K562 (cell line): ENCODE measurements around the gene ARID4B. TPM values are rescaled to one million over a fixed set of nuclear protein-coding genes. Genes with fewer than 3 reads are reported as not detected.

Experiments used
- ARNT ChIP-seq, 2 experiments: fragments of 450-650 bp; IDR thresholded peaks; 2 replicates each; pipeline ENCODE4 v1.6.1; 2016; ENCODE audit warnings: mild to moderate bottlenecking in 1 of 2
- CEBPG ChIP-seq, 3 experiments: fragments of 200-800 bp in 1 of 3; sonication (Bioruptor generic) in 1 of 3; sonication (generic) in 1 of 3; formaldehyde crosslinking in 1 of 3; IDR thresholded peaks in 2 of 3; conservative IDR thresholded peaks in 1 of 3; 2 replicates each; pipeline versions ENCODE4 v1.6.1 to v1.8.0; 2016 to 2022; ENCODE audit warnings: missing compliant biosample characterization in 2 of 3, missing genetic modification characterization in 2 of 3, mild to moderate bottlenecking in 1 of 3, missing genetic modification reagents in 1 of 3
- DMBX1 ChIP-seq: fragments of 250-450 bp; sonication (Bioruptor Pico); IDR thresholded peaks from 2 replicates; pipeline ENCODE4 v1.8.0; 2022; ENCODE audit warnings: inconsistent platforms, mild to moderate bottlenecking, moderate library complexity, borderline replicate concordance
- FOXA1 ChIP-seq: fragments of 450-650 bp; IDR thresholded peaks from 2 replicates; pipeline ENCODE4 v1.6.1; 2016; ENCODE audit warnings: mild to moderate bottlenecking, borderline replicate concordance
- HDAC3 ChIP-seq: fragments of 450-650 bp; IDR thresholded peaks from 2 replicates; pipeline ENCODE4 v1.6.1; 2018; ENCODE audit warnings: borderline replicate concordance, mild to moderate bottlenecking, moderate library complexity; ENCODE audit not compliant: partially characterized antibody
- HNRNPLL ChIP-seq: fragments of 200-400 bp; formaldehyde crosslinking; IDR thresholded peaks from 2 replicates; pipeline ENCODE4 v1.6.1; 2017; ENCODE audit warnings: low read length, low read depth, mild to moderate bottlenecking; ENCODE audit not compliant: poor library complexity, severe bottlenecking
- KDM5B ChIP-seq: fragments of 200-600 bp; sonication (generic); IDR thresholded peaks from 2 replicates; pipeline ENCODE4 v1.6.1; 2012; ENCODE audit warnings: low read depth, mild to moderate bottlenecking, moderate library complexity, low read length, control low read depth, inconsistent platforms; ENCODE audit not compliant: insufficient replicate concordance
- MEIS2 ChIP-seq: fragments of 450-650 bp; IDR thresholded peaks from 2 replicates; pipeline ENCODE4 v1.6.1; 2014; ENCODE audit warnings: mild to moderate bottlenecking; ENCODE audit not compliant: partially characterized antibody
- MTA2 ChIP-seq: fragments of 450-650 bp; IDR thresholded peaks from 2 replicates; pipeline ENCODE4 v1.6.1; 2016; ENCODE audit warnings: low read depth
- NFIC ChIP-seq: fragments of 450-650 bp; IDR thresholded peaks from 2 replicates; pipeline ENCODE4 v1.6.1; 2017; ENCODE audit warnings: mild to moderate bottlenecking, inconsistent platforms
- RBFOX2 ChIP-seq: fragments of 200-400 bp; formaldehyde crosslinking; IDR thresholded peaks from 2 replicates; pipeline ENCODE4 v1.6.1; 2017; ENCODE audit warnings: low read depth, mild to moderate bottlenecking, low read length, moderate library complexity
- SMARCA5 ChIP-seq: fragments of 450-650 bp; IDR thresholded peaks from 2 replicates; pipeline ENCODE4 v1.6.1; 2016
- SMC3 ChIP-seq: conservative IDR thresholded peaks from 2 replicates; pipeline ENCODE4 v1.6.1; 2011; ENCODE audit warnings: low read depth, low read length, improper control_type of control experiment; ENCODE audit not compliant: insufficient read depth
- TFAP4 ChIP-seq: sonication (generic); formaldehyde crosslinking; IDR thresholded peaks from 2 replicates; pipeline ENCODE4 v1.8.0; 2022; ENCODE audit warnings: missing genetic modification reagents, mild to moderate bottlenecking, moderate library complexity, borderline replicate concordance
- TRIM25 ChIP-seq: fragments of 450-650 bp; IDR thresholded peaks from 2 replicates; pipeline ENCODE4 v1.7.0; 2016; ENCODE audit warnings: borderline replicate concordance
- ZNF174 ChIP-seq: fragments of 250-450 bp; sonication (Bioruptor Pico); IDR thresholded peaks from 2 replicates; pipeline ENCODE4 v1.4.0; 2020; ENCODE audit warnings: mild to moderate bottlenecking
- ZNF511 ChIP-seq: sonication (generic); formaldehyde crosslinking; IDR thresholded peaks from 2 replicates; pipeline ENCODE4 v1.8.0; 2022; ENCODE audit warnings: mild to moderate bottlenecking, missing genetic modification reagents
- polyA plus RNA-seq, 8 experiments: library from polyadenylated mRNA; depleted of rRNA in 4 of 8; stranded (reverse) in 5 of 8; unstranded in 3 of 8; fragments of >200 nt; fragmentation: Nextera tagmentation in 2 of 8; fragmentation: Illumina TruSeq in 1 of 8; extraction: Ambion mirVana in 2 of 8; extraction: Trizol in 1 of 8; gene quantifications; 2 replicates each; pipeline versions ENCODE4 v1.2.1 to v1.2.3, GENCODE V29; 2011 to 2014; ENCODE audit warnings: inconsistent platforms in 1 of 8, missing spikeins in 1 of 8
- total RNA-seq, 7 experiments: library from RNA; depleted of rRNA in 6 of 7; stranded (reverse); fragments of >200 nt in 6 of 7; fragmentation: Illumina TruSeq in 2 of 7; extraction: Trizol in 2 of 7; gene quantifications; 2 replicates each; pipeline versions ENCODE4 v1.2.1 to v1.2.3, GENCODE V29; 2011 to 2021; ENCODE audit warnings: low replicate concordance in 1 of 7
- TF ChIP-seq, protein P1 (sequence below): fragments of 450-650 bp; formaldehyde crosslinking; IDR thresholded peaks from 2 replicates; pipeline ENCODE4 v1.4.0; 2022; ENCODE audit warnings: missing genetic modification characterization
- TF ChIP-seq, protein P2 (sequence below): sonication (generic); formaldehyde crosslinking; IDR thresholded peaks from 2 replicates; pipeline ENCODE4 v1.8.0; 2022; ENCODE audit warnings: mild to moderate bottlenecking, missing genetic modification reagents, borderline replicate concordance

Gene ARID4B
- total and polyA plus RNA-seq, 9 of the 15 experiments (the other 6 are each of a cell fraction or from before 2014, with no cell fraction given): 8.4 to 38.9 (median 18.5) TPM

DNA sequence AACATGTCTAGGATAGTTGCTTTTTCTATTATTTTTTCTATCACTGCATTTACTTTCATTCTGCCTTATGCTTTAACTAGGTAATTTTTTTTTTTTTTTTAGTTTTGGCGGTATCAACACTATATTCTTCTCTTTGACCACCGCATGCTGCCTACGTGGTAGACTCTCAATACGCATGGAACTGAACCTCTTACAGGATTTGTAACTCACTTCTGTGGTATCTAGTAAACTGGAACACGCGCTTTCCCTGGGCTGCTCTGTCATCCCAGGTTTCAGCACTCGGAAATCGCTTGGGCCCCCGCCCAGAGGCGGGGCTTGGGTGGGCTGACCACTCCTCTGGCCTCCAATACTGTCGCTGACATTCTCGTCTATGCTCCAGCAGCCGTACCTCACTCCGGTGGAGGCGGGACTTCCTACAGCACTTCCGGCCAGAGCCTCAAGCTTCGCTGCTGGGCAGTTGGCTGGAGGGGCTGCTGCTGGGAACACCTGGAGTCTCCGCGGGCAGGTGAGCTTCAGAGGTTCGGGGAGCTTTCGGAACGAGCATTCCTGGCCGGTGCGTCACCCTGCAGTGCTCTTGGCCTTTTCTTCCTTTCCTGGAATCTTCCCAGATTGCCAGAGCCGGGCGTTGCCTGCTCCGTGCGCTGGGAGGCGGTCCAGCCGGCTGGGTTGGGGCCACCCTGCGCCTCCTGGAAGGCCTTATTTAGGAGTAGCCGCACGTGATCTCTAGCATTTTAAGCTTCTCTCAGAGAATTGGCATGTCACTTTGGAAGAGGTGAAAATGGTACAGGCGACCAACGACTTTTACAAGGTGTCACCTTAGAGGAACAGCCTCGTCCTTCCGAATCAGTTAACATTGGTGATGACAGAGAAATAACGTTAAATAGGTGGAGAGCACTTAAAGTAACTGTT lies 39.3 kb upstream of the ARID4B start, which contains the start of gene TBCE (continued):
- TF ChIP-seq, protein P1, sequence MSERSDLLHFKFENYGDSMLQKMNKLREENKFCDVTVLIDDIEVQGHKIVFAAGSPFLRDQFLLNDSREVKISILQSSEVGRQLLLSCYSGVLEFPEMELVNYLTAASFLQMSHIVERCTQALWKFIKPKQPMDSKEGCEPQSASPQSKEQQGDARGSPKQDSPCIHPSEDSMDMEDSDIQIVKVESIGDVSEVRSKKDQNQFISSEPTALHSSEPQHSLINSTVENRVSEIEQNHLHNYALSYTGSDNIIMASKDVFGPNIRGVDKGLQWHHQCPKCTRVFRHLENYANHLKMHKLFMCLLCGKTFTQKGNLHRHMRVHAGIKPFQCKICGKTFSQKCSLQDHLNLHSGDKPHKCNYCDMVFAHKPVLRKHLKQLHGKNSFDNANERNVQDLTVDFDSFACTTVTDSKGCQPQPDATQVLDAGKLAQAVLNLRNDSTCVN (CRISPR knock-in tag): 0 out of 2 replicates have a peak, but pooled peaks have one; percentile 44
- TF ChIP-seq SMARCA5: no peak
- TF ChIP-seq MEIS2: peak; percentile 83
- no peak for TF ChIP-seq ZNF174
- 0 out of 2 replicates have a peak, but pooled peaks have one; percentile 32 for TF ChIP-seq MTA2
- TF ChIP-seq NFIC: peak; percentile 62
- TF ChIP-seq RBFOX2: peak; percentile 96
- peak; percentile 51; the same call in 1 of the 2 replicates for TF ChIP-seq ZNF511 (CRISPR knock-in tag)
- TF ChIP-seq HDAC3: no peak
- peak; percentile 73 for TF ChIP-seq HNRNPLL
- peak in 1 of 2 experiments; percentile 42; a peak in 3 of 4 replicates for TF ChIP-seq ARNT (IDR thresholded peaks at IDR 0.05)
- TF ChIP-seq CEBPG (CRISPR knock-in tag; IDR thresholded peaks at IDR 0.05): no peak
- no peak for TF ChIP-seq CEBPG (tag; conservative IDR thresholded peaks at IDR 0.05 in 1 of 2, IDR thresholded peaks at IDR 0.05 in 1 of 2)
- TF ChIP-seq TRIM25: no peak
- TF ChIP-seq FOXA1: no peak
- no peak for TF ChIP-seq DMBX1 (CRISPR knock-in tag)
- TF ChIP-seq TFAP4: peak; percentile 92
- TF ChIP-seq KDM5B: peak; percentile 98
- no peak for TF ChIP-seq SMC3
- TF ChIP-seq, protein P2, sequence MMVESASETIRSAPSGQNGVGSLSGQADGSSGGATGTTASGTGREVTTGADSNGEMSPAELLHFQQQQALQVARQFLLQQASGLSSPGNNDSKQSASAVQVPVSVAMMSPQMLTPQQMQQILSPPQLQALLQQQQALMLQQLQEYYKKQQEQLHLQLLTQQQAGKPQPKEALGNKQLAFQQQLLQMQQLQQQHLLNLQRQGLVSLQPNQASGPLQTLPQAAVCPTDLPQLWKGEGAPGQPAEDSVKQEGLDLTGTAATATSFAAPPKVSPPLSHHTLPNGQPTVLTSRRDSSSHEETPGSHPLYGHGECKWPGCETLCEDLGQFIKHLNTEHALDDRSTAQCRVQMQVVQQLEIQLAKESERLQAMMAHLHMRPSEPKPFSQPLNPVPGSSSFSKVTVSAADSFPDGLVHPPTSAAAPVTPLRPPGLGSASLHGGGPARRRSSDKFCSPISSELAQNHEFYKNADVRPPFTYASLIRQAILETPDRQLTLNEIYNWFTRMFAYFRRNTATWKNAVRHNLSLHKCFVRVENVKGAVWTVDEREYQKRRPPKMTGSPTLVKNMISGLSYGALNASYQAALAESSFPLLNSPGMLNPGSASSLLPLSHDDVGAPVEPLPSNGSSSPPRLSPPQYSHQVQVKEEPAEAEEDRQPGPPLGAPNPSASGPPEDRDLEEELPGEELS (CRISPR knock-in tag): 0 out of 2 replicates have a peak, but pooled peaks have one; percentile 39
